GM23338 (cell line): ENCODE results near the gene RALGPS1. TPM values are rescaled to one million over a fixed set of nuclear protein-coding genes. Genes with fewer than 3 reads are reported as not detected.

ENCODE experiments used
- ATAC-seq: fragments of 200-7000 bp; cut with Tn5 transposase; 3 replicates; pipeline ENCODE4 v1.9.1; 2020
- DNase-seq: peaks from one replicate; pipeline ENCODE4 v3.0.0-alpha.2; 2015; ENCODE audit warnings: low spot score
- H2AFZ ChIP-seq: fragments of 200-600 bp; sonication (generic); 2 replicates; pipeline ENCODE4 v1.8.0; 2016; ENCODE audit warnings: antibody characterized with exemption, mild to moderate bottlenecking, moderate library complexity
- H3F3A ChIP-seq: fragments of 200-600 bp; sonication (generic); replicated peaks from 2 replicates; pipeline ENCODE4 v1.8.0; 2017; ENCODE audit warnings: antibody characterized with exemption, mixed run types, low read depth
- H3K27ac ChIP-seq: fragments of 200-600 bp; sonication (generic); 2 replicates; pipeline ENCODE4 v1.6.1; 2016; ENCODE audit warnings: low read depth
- H3K27me3 ChIP-seq: fragments of 200-600 bp; sonication (generic); 2 replicates; pipeline ENCODE4 v1.8.0; 2016; ENCODE audit warnings: mild to moderate bottlenecking, mixed run types, moderate library complexity; ENCODE audit not compliant: insufficient read depth
- H3K36me3 ChIP-seq: fragments of 200-600 bp; sonication (generic); 2 replicates; pipeline ENCODE4 v1.8.0; 2016; ENCODE audit warnings: mild to moderate bottlenecking; ENCODE audit not compliant: insufficient read depth
- H3K4me1 ChIP-seq: fragments of 200-600 bp; sonication (generic); 2 replicates; pipeline ENCODE4 v1.8.0; 2016; ENCODE audit warnings: mild to moderate bottlenecking, moderate library complexity; ENCODE audit not compliant: insufficient read depth
- H3K4me2 ChIP-seq: fragments of 200-600 bp; sonication (generic); 2 replicates; pipeline ENCODE4 v1.7.1; 2017; ENCODE audit warnings: mixed run types
- H3K4me3 ChIP-seq: fragments of 200-600 bp; sonication (generic); 2 replicates; pipeline ENCODE4 v1.6.1; 2016; ENCODE audit warnings: mixed run types
- H3K79me2 ChIP-seq: fragments of 200-600 bp; sonication (generic); replicated peaks from 2 replicates; pipeline ENCODE4 v1.8.0; 2017; ENCODE audit warnings: mild to moderate bottlenecking; ENCODE audit not compliant: insufficient read depth
- H3K9me2 ChIP-seq: fragments of 200-600 bp; sonication (generic); 2 replicates; pipeline ENCODE4 v1.8.0; 2017; ENCODE audit not compliant: insufficient read depth
- H4K20me1 ChIP-seq: fragments of 200-600 bp; sonication (generic); replicated peaks from 2 replicates; pipeline ENCODE4 v1.8.0; 2017; ENCODE audit warnings: mild to moderate bottlenecking; ENCODE audit not compliant: insufficient read depth
- H3K27ac Mint-ChIP-seq: 2 replicates; pipeline ENCODE4 v1.8.0; 2020; ENCODE audit warnings: inconsistent platforms, mild to moderate bottlenecking, moderate library complexity, mixed read lengths
- H3K27me3 Mint-ChIP-seq: 3 replicates; pipeline ENCODE4 v1.8.0; 2022; ENCODE audit warnings: low read depth, mild to moderate bottlenecking, moderate library complexity, mixed read lengths, inconsistent platforms; ENCODE audit not compliant: insufficient read depth, poor library complexity
- H3K36me3 Mint-ChIP-seq: 3 replicates; pipeline ENCODE4 v1.8.0; 2021; ENCODE audit warnings: low read depth, mild to moderate bottlenecking, inconsistent platforms, moderate library complexity, mixed read lengths
- H3K4me1 Mint-ChIP-seq: 3 replicates; pipeline ENCODE4 v1.8.0; 2020; ENCODE audit warnings: mild to moderate bottlenecking, inconsistent platforms, mixed read lengths
- H3K4me3 Mint-ChIP-seq: 3 replicates; pipeline ENCODE4 v1.8.0; 2021; ENCODE audit warnings: moderate library complexity, mild to moderate bottlenecking, inconsistent platforms, mixed read lengths
- H3K9me3 Mint-ChIP-seq: 3 replicates; pipeline ENCODE4 v1.8.0; 2020; ENCODE audit warnings: moderate library complexity, mild to moderate bottlenecking, inconsistent platforms, mixed read lengths
- CREB1 ChIP-seq: fragments of 250-450 bp; sonication (Bioruptor Pico); IDR thresholded peaks from 2 replicates; pipeline ENCODE4 v1.5.0; 2020; ENCODE audit warnings: low read depth, mild to moderate bottlenecking, moderate library complexity
- CTCF ChIP-seq, 2 experiments: fragments of 200-600 bp in 1 of 2; sonication (generic) in 1 of 2; conservative IDR thresholded peaks; 2 replicates each; pipeline versions ENCODE4 v1.5.1 to v1.6.1; 2016 to 2017; ENCODE audit warnings: antibody characterized with exemption in 2 of 2, low read depth in 2 of 2, mild to moderate bottlenecking in 2 of 2, moderate library complexity in 1 of 2
- JUNB ChIP-seq: IDR thresholded peaks from one replicate; pipeline ENCODE4 v1.6.1; 2016; ENCODE audit warnings: antibody characterized with exemption; ENCODE audit not compliant: unreplicated experiment
- NANOG ChIP-seq: IDR thresholded peaks from 2 replicates; pipeline ENCODE4 v1.6.1; 2016; ENCODE audit warnings: antibody characterized with exemption, borderline replicate concordance
- POLR2AphosphoS5 ChIP-seq: IDR thresholded peaks from 2 replicates; pipeline ENCODE4 v1.6.1; 2016; ENCODE audit warnings: antibody characterized with exemption, low read depth
- STAT1 ChIP-seq: IDR thresholded peaks from one replicate; pipeline ENCODE4 v1.6.1; 2016; ENCODE audit warnings: antibody characterized with exemption; ENCODE audit not compliant: unreplicated experiment
- ZNF331 ChIP-seq: fragments of 250-450 bp; sonication (Bioruptor Pico); IDR thresholded peaks from 2 replicates; pipeline ENCODE4 v1.5.0; 2020; ENCODE audit warnings: low read depth, mild to moderate bottlenecking, moderate library complexity
- polyA plus RNA-seq: library from polyadenylated mRNA; unstranded; fragments of >200 nt; fragmentation: Nextera tagmentation; extraction: Ambion mirVana; gene quantifications from 2 replicates; pipeline ENCODE4 v1.2.1, GENCODE V29; 2016
- total RNA-seq: library from RNA; depleted of rRNA; stranded (reverse); fragments of >200 nt; shearing (Covaris generic); gene quantifications from 2 replicates; pipeline ENCODE4 v1.2.3, GENCODE V29; 2014
- TF ChIP-seq, protein P1 (sequence below): IDR thresholded peaks from 2 replicates; pipeline ENCODE4 v1.6.1; 2016; ENCODE audit warnings: antibody characterized with exemption
- TF ChIP-seq, protein P2 (sequence below): fragments of 250-450 bp; sonication (Bioruptor Pico); IDR thresholded peaks from 2 replicates; pipeline ENCODE4 v1.5.0; 2020; ENCODE audit warnings: mild to moderate bottlenecking, moderate library complexity

Gene RALGPS1
- total and polyA plus RNA-seq, 2 experiments from 2014 or later = 18.2 to 57.1 TPM

DNA sequence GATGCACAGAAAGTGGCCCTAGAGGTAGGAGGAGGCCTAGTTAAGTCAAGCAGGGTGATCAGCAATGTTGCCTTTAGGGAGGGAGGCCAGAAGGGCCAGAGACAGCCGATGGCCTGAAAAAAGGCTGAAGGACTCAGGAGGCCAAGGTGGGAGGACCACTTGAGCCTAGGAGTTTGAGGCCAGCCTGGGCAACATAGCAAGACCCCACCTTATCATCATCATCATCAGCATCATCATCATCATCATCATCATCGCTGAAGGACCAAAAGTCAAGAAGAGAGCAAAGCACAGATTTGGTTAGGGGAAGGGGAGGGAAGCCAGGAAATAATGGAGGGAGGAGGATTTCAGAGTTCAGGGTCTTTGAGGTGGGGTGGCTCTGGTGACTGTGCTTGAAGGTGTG lies 74.3 kb downstream of the RALGPS1 start:
- Mint-ChIP-seq H3K27ac (no peak overlapping the region), H3K9me3 (peaks cover 24% of the 10 kb centered on the region), H3K36me3 (peaks cover 25% of the 10 kb centered on the region), H3K27me3 (peaks cover 2% of the 10 kb centered on the region), H3K4me3 (no peak overlapping the region), H3K4me1 (no peaks in the 10 kb centered on the region)
- no peaks in the 10 kb centered on the region for H4K20me1 ChIP-seq
- no peaks in the 10 kb centered on the region for H3K9me2 ChIP-seq
- H2AFZ ChIP-seq = no peak overlapping the region
- H3K27me3 ChIP-seq = no peaks in the 10 kb centered on the region
- no peaks in the 10 kb centered on the region for H3F3A ChIP-seq
- ATAC-seq (no peak), DNase-seq (no peak)
- H3K4me1 ChIP-seq = no peaks in the 10 kb centered on the region
- no peaks in the 10 kb centered on the region for H3K79me2 ChIP-seq
- H3K4me3 ChIP-seq = no peak overlapping the region
- H3K27ac ChIP-seq = no peak overlapping the region
- H3K4me2 ChIP-seq = no peak overlapping the region
- no peak for TF ChIP-seq STAT1
- no peak for TF ChIP-seq CTCF (conservative IDR thresholded peaks at IDR 0.05; ENCODE audit: low read depth in 2 of 2)
- TF ChIP-seq, protein P1, sequence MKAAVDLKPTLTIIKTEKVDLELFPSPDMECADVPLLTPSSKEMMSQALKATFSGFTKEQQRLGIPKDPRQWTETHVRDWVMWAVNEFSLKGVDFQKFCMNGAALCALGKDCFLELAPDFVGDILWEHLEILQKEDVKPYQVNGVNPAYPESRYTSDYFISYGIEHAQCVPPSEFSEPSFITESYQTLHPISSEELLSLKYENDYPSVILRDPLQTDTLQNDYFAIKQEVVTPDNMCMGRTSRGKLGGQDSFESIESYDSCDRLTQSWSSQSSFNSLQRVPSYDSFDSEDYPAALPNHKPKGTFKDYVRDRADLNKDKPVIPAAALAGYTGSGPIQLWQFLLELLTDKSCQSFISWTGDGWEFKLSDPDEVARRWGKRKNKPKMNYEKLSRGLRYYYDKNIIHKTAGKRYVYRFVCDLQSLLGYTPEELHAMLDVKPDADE = no peak
- no peak for TF ChIP-seq JUNB
- TF ChIP-seq CREB1 (CRISPR knock-in tag) = no peak
- TF ChIP-seq POLR2AphosphoS5 = no peak
- TF ChIP-seq, protein P2, sequence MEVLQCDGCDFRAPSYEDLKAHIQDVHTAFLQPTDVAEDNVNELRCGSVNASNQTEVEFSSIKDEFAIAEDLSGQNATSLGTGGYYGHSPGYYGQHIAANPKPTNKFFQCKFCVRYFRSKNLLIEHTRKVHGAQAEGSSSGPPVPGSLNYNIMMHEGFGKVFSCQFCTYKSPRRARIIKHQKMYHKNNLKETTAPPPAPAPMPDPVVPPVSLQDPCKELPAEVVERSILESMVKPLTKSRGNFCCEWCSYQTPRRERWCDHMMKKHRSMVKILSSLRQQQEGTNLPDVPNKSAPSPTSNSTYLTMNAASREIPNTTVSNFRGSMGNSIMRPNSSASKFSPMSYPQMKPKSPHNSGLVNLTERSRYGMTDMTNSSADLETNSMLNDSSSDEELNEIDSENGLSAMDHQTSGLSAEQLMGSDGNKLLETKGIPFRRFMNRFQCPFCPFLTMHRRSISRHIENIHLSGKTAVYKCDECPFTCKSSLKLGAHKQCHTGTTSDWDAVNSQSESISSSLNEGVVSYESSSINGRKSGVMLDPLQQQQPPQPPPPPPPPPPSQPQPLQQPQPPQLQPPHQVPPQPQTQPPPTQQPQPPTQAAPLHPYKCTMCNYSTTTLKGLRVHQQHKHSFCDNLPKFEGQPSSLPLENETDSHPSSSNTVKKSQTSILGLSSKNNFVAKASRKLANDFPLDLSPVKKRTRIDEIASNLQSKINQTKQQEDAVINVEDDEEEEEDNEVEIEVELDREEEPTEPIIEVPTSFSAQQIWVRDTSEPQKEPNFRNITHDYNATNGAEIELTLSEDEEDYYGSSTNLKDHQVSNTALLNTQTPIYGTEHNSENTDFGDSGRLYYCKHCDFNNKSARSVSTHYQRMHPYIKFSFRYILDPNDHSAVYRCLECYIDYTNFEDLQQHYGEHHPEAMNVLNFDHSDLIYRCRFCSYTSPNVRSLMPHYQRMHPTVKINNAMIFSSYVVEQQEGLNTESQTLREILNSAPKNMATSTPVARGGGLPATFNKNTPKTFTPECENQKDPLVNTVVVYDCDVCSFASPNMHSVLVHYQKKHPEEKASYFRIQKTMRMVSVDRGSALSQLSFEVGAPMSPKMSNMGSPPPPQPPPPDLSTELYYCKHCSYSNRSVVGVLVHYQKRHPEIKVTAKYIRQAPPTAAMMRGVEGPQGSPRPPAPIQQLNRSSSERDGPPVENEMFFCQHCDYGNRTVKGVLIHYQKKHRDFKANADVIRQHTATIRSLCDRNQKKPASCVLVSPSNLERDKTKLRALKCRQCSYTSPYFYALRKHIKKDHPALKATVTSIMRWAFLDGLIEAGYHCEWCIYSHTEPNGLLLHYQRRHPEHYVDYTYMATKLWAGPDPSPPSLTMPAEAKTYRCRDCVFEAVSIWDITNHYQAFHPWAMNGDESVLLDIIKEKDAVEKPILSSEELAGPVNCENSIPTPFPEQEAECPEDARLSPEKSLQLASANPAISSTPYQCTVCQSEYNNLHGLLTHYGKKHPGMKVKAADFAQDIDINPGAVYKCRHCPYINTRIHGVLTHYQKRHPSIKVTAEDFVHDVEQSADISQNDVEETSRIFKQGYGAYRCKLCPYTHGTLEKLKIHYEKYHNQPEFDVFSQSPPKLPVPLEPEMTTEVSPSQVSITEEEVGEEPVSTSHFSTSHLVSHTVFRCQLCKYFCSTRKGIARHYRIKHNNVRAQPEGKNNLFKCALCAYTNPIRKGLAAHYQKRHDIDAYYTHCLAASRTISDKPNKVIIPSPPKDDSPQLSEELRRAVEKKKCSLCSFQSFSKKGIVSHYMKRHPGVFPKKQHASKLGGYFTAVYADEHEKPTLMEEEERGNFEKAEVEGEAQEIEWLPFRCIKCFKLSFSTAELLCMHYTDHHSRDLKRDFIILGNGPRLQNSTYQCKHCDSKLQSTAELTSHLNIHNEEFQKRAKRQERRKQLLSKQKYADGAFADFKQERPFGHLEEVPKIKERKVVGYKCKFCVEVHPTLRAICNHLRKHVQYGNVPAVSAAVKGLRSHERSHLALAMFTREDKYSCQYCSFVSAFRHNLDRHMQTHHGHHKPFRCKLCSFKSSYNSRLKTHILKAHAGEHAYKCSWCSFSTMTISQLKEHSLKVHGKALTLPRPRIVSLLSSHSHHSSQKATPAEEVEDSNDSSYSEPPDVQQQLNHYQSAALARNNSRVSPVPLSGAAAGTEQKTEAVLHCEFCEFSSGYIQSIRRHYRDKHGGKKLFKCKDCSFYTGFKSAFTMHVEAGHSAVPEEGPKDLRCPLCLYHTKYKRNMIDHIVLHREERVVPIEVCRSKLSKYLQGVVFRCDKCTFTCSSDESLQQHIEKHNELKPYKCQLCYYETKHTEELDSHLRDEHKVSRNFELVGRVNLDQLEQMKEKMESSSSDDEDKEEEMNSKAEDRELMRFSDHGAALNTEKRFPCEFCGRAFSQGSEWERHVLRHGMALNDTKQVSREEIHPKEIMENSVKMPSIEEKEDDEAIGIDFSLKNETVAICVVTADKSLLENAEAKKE (CRISPR knock-in tag) = no peak
- TF ChIP-seq ZNF331 = no peak
- no peak for TF ChIP-seq NANOG
- peaks cover 7% of the 10 kb centered on the region for H3K36me3 ChIP-seq
